ENCODE data around the gene CATSPERD.

DNA sequence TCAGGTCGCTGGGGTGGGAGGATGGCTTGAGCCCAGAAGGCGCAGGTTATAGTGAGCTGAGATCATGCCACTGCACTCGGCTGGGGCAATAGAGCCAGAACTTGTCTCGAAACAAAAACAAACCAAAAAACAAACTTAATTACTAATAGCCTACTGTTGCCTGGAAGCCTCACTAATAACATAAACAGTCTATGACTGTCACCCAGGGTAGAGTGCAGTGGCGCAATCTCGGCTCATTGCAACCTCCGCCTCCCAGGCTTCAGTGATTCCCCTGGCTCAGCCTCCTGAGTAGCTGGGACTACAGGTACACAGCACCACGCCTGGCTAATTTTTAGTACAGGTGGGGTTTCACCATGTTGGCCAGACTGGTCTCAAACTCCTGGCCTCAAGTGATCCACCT is 18.0 kb downstream of the CATSPERD start:
- TF ChIP-seq, protein P1, sequence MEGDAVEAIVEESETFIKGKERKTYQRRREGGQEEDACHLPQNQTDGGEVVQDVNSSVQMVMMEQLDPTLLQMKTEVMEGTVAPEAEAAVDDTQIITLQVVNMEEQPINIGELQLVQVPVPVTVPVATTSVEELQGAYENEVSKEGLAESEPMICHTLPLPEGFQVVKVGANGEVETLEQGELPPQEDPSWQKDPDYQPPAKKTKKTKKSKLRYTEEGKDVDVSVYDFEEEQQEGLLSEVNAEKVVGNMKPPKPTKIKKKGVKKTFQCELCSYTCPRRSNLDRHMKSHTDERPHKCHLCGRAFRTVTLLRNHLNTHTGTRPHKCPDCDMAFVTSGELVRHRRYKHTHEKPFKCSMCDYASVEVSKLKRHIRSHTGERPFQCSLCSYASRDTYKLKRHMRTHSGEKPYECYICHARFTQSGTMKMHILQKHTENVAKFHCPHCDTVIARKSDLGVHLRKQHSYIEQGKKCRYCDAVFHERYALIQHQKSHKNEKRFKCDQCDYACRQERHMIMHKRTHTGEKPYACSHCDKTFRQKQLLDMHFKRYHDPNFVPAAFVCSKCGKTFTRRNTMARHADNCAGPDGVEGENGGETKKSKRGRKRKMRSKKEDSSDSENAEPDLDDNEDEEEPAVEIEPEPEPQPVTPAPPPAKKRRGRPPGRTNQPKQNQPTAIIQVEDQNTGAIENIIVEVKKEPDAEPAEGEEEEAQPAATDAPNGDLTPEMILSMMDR (IDR thresholded peaks at IDR 0.05; ENCODE audit: low read depth, low read length), result no peak
- no peak for TF ChIP-seq POLR2A (IDR thresholded peaks at IDR 0.05; ENCODE audit: extremely low read depth, insufficient read length)
